ENCODE measurements around the gene ITGA7.

DNA sequence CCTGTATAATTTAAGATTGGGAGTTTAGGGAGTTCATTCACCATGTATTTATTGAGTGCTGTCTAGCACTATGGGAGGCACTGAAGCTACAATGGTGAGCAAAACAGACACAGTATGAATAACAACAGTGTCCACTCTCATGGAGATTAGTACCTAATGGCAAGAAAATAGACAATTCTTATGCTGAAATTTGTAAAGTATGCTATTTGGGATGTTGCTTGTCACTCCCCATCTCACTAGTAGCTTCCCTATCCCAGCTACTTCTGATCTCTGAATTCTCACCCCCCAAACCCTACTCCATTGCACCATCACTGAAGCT is 39.2 kb upstream of the ITGA7 start:
- TF ChIP-seq, protein P1, sequence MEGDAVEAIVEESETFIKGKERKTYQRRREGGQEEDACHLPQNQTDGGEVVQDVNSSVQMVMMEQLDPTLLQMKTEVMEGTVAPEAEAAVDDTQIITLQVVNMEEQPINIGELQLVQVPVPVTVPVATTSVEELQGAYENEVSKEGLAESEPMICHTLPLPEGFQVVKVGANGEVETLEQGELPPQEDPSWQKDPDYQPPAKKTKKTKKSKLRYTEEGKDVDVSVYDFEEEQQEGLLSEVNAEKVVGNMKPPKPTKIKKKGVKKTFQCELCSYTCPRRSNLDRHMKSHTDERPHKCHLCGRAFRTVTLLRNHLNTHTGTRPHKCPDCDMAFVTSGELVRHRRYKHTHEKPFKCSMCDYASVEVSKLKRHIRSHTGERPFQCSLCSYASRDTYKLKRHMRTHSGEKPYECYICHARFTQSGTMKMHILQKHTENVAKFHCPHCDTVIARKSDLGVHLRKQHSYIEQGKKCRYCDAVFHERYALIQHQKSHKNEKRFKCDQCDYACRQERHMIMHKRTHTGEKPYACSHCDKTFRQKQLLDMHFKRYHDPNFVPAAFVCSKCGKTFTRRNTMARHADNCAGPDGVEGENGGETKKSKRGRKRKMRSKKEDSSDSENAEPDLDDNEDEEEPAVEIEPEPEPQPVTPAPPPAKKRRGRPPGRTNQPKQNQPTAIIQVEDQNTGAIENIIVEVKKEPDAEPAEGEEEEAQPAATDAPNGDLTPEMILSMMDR (IDR thresholded peaks at IDR 0.05), result no peak
- TF ChIP-seq POLR2AphosphoS5 (IDR thresholded peaks at IDR 0.05; ENCODE audit: low read depth, low read length), result no peak

All from Panc1 (cell line).